GM20431 (cell line): ENCODE measurements around the gene TDRD1.

ENCODE experiments used
- in situ Hi-C: fragments of 300-500 bp; cut with MseI, MboI; formaldehyde crosslinking; loops from one replicate; pipeline ENCODE4 v1.15.0; 2020; ENCODE audit warnings: low sequenced_read_pairs; ENCODE audit not compliant: unreplicated experiment

Gene TDRD1

GRCh38 chr10:114258274-114258840, 79.2 kb downstream of the TDRD1 start:
- in situ Hi-C loops: no loop called here

GRCh38 chr10:114259824-114260223, 80.7 kb downstream of the TDRD1 start:
- in situ Hi-C loops: no loop called here

GRCh38 chr10:114260366-114260765, 81.2 kb downstream of the TDRD1 start:
- in situ Hi-C loops: no loop called here

- in situ Hi-C loops: no loop called here
Measured at GRCh38 chr10:114261076-114261475, 81.9 kb downstream of the TDRD1 start.

- in situ Hi-C loops: no loop called here
Measured at GRCh38 chr10:114262496-114262895, 83.3 kb downstream of the TDRD1 start.

- in situ Hi-C loops: no loop called here
Measured at GRCh38 chr10:114265392-114266053, 86.4 kb downstream of the TDRD1 start.

GRCh38 chr10:114266521-114266920, 87.4 kb downstream of the TDRD1 start:
- in situ Hi-C loops: no loop called here

- in situ Hi-C loops: no loop called here
Measured at GRCh38 chr10:114271075-114271778, 92.1 kb downstream of the TDRD1 start.

- in situ Hi-C loops: no loop called here
Measured at GRCh38 chr10:114271779-114272167, 92.6 kb downstream of the TDRD1 start.

GRCh38 chr10:114272696-114273095, 93.5 kb downstream of the TDRD1 start:
- in situ Hi-C loops: no loop called here

GRCh38 chr10:114273910-114274309, 94.8 kb downstream of the TDRD1 start:
- in situ Hi-C loops: no loop called here

GRCh38 chr10:114274616-114275453, 95.7 kb downstream of the TDRD1 start:
- in situ Hi-C loops: no loop called here

- in situ Hi-C loops: no loop called here
Measured at GRCh38 chr10:114276066-114276465, 96.9 kb downstream of the TDRD1 start.

- in situ Hi-C loops: no loop called here
Measured at GRCh38 chr10:114276671-114277070, 97.5 kb downstream of the TDRD1 start.

- in situ Hi-C loops: no loop called here
Measured at GRCh38 chr10:114278140-114278883, 99.2 kb downstream of the TDRD1 start.

GRCh38 chr10:114278884-114279191, 99.7 kb downstream of the TDRD1 start:
- in situ Hi-C loops: no loop called here

- in situ Hi-C loops: no loop called here
Measured at GRCh38 chr10:114279289-114279688, 100.1 kb downstream of the TDRD1 start.

- in situ Hi-C loops: no loop called here
Measured at GRCh38 chr10:114279901-114280644, 100.9 kb downstream of the TDRD1 start.

- in situ Hi-C loops: no loop called here
Measured at GRCh38 chr10:114281006-114281405, 101.9 kb downstream of the TDRD1 start.
